Measurements from ENCODE around the gene METTL22.

The METTL22 gene

DNA sequence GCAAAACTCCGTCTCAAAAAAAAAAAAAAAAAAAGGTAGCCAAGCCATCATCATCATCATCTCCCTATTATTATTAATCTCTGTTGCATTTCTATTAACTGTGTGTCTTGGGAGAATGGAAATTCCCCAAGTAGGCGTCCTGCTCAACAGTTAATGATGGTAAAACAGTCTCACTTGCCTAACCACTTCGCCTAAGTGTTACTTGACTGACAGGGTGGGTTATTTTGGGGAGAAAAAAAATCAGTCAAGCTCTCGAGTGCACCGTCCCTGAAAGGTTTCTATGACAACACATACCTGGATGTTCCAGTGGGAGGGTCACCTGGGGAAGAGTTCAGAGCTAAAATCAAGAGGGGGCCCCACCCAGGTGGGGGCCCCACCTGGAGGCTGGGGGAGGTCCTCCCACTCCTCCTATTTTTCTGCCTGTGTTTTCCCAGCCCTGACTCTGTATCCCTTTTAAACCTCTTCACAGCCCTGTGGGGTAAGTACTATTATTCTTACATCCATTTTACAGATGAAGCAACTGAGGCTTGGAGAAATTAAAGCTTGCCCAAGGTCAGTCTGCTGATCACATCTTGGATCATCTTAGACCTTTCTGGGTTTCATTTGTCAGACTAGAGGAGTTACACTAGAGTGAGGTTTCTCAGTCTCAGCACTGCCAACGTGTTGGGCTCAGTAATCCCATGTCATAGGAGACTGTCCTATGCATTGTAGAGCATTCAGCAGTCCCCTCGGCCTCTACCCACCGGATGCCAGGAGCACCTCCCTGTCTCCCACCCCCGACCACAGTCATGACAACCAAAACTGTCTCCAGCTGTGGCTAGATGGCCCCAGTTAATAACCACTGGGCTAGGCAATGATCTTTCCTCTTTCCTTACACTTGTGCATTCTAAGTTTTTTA, 41.9 kb downstream of the METTL22 start:
- in situ Hi-C loops (cut with MboI; ENCODE audit: low sequenced_read_pairs): no loop called here

DNA sequence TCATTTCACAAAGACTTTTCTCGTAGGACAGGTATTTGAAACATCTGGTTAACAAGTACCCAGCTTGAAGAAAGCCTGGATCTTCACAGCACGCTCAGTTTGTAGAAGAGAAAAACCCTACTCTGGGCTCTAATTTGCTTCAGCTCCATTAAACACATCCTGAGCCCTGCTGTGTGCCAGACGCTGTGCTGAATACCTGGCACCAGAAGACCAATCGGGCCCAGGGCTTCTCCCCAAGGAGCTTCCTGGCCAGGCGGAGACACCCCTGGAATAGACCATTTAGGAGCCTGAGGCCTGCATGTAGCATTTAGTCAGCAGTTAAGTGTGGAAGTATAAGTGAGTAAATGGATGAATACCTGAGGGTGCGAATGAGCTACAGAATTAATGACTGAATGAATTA, 44.0 kb downstream of the METTL22 start:
- in situ Hi-C loops (cut with MboI; ENCODE audit: low sequenced_read_pairs): no loop called here

DNA sequence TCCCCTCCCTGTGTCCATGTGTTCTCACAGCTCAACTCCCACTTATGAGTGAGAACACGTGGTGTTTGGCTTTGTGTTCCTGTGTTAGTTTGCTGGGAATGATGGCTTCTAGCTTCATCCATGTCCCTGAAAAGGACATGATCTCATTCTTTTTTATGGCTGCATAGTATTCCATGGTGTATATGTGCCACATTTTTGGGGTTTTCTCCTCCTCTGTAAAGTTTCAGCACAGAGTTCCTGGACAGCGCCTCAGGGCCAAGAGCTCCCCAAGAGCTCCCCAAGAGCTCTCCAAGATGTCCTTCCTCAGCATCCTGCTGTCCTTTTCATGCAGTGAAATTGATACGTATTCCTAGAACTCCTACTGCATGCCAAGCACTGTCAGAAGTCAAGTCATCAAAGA, 46.0 kb downstream of the METTL22 start:
- in situ Hi-C loops (cut with MboI; ENCODE audit: low sequenced_read_pairs): no loop called here

DNA sequence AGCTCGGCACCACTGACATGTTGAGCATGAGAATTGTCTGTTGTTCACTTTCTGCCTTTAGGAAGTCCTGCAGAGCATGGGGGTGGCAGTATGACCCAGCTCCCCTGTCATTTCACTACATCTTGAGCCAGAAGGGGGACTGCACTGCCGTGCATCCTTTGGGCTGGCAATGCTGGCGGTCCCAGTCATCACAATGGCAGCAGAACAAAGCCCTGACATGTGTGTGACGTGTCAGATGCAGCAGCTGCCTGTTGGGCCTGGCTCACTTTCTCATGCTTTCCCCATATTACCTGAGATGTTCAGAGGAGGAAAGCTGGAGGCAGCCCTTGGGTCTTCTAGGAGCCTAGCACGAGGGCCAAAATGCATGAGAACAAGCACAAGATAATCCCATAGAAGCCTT, 46.6 kb downstream of the METTL22 start:
- in situ Hi-C loops (cut with MboI; ENCODE audit: low sequenced_read_pairs): no loop called here

DNA sequence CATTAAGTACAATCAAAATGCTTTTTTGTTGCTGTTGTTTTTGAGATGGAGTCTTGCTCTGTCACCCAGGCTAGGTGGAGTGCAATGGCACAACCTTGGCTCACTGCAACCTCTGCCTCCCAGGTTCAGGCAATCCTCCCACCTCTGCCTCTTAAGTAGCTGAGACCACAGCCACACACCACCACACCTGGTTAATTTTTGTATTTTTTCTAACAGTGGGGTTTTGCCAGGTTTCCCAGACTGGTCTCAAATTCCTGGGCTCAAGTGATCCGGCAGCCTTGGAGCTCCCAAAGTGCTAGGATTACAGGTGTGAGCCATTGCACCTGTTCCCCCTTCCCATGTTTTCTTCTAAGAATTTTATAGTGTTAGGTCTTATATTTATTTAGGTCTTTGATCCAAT, 48.0 kb downstream of the METTL22 start:
- in situ Hi-C loops (cut with MboI; ENCODE audit: low sequenced_read_pairs): no loop called here

DNA sequence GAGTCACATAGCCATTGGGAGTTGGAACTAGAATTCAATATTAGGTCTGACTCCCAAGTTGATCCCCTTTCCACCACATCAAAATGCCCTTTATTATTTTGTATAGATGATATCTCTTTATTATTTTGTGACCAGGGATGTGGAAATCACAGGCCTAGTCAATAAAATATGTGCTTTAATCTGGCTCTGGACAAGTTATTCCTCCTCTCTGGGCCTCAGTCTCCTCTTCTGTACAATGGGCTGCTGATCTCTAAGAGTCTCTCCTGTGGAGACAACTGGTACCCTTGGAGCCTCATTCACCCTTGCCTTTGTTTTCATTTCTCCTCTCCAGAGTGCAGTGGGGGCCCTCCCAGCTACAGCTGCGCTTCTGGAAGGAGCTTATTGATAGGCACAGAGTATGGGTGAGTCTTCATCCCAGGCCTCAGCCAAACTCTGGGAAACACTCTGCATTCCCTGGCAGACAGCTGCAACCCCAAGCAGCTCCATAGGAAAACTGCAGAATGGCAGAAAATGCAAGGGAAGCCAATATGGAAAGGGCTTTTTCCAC, 48.6 kb downstream of the METTL22 start:
- in situ Hi-C loops (cut with MboI; ENCODE audit: low sequenced_read_pairs): no loop called here

DNA sequence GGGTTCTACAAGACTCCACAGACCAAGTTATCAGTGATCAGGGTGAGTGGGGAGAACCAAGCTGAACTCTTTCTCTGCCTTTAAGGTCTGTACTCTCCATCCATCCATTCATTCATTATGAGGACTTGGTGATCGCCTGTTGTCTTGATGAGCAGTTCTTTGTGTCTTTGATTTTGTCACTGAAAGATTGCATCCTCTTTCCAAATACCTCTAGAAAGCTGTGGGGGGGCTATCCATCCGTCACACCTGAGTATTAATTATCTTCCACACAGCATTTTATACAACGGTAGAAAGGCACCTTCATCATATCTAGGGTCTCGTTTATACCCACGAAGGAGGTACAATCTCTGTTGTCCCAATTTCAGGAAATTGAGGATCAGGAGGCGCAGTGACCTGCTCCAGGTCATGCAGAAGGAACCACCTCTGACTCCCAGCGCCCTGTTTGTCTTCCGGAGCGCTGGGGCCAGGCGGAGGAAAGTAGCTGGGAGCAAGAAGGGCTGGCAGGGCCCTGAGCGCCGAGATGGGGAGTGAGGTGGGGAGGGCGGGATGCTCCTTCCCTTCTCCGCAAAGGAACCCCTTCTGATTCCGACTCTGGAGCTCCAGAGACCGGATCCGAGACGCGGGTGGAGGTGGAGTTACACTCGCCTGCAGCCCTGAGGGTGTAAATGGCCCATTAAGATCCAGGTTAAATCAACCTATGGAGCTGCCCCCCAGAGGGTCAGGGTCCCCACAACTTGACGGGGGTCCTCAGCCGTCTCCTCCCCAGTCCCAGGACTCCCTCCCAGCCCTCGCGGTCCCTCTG, 52.3 kb downstream of the METTL22 start:
- in situ Hi-C loops (cut with MboI; ENCODE audit: low sequenced_read_pairs): no loop called here

DNA sequence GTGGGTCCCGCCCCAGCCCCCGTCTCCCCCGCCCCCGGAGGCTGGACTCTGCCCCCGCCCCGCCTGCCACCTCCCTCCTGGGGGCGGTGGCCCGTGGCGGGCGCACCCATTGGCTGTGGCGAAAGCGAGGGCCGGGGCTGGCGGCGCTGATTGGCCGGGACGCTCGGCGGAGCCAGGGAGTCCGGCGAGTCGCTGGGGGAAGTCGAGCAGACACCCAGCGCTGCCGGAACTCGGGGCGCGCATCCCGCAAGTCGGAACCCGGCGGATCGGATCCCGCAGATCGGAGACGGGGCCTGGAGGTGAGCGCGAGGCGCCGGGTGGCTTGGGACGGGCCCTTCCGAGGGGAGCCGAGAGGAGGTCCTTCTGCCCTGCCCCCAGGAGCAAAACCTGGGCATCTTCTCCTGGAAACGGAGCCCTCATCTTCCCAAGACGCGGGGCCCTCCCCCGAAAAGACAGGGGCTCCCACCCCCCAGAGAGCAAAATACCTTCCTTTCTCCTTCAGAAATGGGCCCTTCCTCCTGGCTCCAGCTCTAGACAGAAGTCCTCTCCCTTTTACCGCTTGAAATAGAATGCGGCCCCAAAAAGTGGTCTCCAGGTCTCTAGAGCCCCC, 53.0 kb downstream of the METTL22 start, which contains the start of gene ABAT:
Gene ABAT (plus strand): TSS at position 205 of the 610 bp plus-strand sequence. CDS start 61,123 bp downstream, outside the sequence.
- in situ Hi-C loops (cut with MboI; ENCODE audit: low sequenced_read_pairs): no loop called here

DNA sequence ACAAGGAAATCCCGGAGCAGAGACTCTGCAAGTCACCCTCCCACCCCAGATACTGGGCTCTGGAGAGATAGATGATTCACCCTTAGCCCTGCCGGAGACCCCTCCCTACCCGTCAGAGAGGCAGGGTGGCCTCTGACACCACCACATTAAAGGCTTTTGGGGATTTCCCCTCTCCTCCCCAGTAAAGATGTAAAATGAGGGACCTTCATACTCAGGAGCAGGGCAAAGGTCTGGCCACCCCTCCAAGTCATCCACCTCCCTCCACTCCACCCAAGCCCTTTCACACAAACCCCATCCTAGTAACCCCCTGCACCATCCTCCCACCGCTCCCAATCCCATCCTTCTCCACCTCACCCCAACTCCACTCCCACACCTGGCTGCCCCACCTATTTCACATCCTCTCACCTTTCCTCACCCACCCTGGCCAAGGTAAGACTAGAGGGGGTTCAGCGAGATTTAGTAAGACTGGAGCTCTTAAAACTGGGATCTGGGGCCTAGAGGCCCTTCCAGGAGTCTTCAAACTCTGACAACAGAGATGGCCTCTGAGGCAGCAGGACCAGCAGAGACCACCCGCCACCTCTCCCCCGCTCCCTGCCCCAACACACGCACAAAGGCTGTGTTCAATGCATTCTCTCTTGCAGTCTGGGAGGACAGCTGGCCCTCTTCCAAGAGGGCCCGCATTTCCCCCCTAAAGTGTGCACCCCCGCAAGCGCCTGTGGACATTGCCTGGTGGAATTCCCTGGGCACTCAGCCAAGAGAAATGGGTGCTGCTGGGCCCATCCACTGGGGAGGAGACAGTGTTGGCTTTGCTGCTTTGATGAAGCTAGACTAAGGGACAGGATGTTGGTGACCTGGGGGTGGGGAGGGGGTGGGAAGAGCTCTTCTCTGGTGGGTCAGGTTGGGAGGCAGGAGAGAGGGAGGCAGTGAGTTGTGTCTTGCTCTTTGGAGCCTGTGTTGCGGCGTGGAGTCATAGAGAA, 54.0 kb downstream of the METTL22 start:
- in situ Hi-C loops (cut with MboI; ENCODE audit: low sequenced_read_pairs): no loop called here

DNA sequence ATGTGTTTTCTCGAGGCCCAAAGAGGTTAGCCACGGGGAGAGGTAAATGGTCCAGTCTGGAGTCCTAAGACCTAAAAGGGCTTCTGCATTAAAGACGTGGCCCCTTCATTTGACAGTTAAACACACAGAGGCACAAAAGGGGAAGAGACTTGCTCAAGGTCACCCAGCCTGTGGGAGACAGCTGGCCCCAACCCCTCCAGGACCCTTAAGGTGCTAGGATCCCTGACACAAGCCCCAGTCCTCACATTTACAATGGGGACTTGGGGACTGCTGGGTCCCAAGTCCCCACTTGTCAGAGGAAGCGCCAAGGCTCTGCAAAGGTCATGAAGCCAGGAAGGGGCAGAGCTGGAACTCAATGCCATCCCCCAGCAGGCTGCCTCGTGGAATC, 54.7 kb downstream of the METTL22 start:
- in situ Hi-C loops (cut with MboI; ENCODE audit: low sequenced_read_pairs): no loop called here

DNA sequence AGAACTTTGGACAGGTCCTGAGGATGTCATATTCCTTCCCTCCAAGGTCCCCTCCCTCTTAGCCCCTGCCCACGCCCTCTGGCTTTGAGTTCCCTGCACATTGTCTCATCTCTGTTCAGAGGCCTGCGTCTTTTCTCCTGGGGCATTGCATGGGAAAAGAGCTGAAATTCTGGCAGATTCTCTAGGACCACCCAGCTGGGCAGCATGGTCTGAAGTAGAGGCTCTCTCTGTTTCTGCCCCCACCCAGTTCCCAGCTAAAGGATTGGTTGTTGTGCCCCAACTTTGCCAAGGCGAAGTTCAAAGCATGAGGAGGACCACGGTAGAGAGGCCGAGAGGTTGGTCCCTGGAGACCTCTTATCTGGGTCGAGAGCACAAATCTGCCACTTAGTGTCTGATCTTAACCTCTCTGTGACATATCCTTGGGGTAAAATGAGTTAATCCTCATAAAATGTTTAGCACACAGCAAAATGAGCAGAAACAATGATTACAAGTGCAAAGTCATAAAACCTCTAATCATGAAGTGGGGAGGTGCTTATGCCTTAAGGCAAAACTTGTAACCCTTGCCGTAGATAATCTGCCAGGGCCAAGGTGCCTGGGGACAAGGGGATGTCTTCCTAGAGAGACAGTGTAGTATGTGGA, 55.4 kb downstream of the METTL22 start:
- in situ Hi-C loops (cut with MboI; ENCODE audit: low sequenced_read_pairs): no loop called here

DNA sequence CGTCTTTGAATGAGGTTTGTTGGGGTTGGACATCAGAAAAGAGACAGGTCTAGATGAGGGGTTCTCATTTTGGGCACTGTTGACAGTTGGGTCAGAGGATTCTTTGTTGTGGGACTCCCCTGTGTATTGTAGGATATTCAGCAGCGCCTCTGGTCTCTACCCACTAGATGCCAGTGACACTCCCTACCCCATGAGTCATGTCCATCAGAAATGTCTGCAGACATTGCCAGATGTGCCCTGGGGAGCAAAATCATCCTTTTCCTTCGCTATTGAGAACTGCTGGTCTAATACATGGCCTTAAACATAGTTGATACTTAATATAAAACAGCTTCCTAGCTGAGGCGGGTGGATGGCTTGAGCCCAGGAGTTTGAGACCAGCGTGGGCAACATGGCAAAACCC, 56.0 kb downstream of the METTL22 start:
- in situ Hi-C loops (cut with MboI; ENCODE audit: low sequenced_read_pairs): no loop called here

DNA sequence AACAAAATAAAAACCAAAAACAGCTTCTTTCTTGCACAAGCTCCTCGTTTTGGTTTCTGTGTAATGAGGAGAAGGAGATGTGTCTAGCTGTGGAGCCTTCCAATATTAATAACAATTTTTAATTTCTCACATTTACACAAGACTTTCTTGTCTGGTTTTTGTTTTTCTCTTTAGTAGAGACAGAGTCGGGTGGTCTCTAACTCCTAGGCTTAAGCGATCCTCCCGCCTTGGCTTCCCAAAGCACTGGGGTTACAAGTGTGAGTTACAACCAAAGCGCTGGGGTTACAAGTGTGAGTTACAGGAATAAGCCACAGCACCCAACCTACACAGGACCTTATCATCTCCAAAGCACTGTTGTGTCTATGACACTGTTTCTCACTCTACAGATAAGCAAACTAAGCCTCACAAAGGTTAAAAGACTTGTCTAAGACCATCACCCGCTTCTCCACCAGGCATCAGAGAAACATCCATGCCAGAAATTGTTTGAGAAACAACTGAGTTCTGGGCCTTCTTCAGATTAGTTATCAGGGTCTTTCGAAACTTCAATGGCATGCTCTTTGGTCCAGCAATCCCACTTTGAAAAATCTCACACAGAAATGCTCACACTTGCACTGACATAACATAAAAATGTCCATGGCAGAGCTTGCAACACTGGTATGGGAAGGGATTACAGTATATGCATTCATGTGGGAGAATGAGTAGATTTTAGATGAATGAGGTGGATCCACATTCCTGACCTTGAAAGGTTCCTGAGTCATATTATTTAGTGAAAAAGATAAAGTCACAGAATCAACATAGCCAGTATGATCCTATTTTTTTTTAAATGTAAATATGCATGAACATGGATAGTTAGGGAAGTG, 56.8 kb downstream of the METTL22 start:
- in situ Hi-C loops (cut with MboI; ENCODE audit: low sequenced_read_pairs): no loop called here

DNA sequence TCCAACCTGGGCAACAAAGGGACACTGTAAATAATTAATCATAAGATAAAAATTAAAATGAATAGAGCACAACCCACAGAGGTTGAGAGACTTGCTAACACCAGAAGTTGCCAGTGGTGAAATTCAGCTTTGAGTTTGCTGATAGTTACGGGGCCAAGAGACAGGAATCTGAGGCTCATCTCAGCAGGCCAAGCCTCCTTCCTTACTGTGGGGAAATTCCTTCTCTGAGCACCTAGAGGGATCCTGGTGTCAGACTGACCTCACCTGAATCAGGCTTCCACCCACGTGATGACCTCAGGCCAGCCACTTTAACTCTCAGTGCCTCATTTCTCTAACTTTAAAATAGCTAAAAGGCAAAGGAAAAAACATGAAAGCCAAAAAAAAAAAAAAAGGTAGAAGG, 57.7 kb downstream of the METTL22 start:
- in situ Hi-C loops (cut with MboI; ENCODE audit: low sequenced_read_pairs): no loop called here

DNA sequence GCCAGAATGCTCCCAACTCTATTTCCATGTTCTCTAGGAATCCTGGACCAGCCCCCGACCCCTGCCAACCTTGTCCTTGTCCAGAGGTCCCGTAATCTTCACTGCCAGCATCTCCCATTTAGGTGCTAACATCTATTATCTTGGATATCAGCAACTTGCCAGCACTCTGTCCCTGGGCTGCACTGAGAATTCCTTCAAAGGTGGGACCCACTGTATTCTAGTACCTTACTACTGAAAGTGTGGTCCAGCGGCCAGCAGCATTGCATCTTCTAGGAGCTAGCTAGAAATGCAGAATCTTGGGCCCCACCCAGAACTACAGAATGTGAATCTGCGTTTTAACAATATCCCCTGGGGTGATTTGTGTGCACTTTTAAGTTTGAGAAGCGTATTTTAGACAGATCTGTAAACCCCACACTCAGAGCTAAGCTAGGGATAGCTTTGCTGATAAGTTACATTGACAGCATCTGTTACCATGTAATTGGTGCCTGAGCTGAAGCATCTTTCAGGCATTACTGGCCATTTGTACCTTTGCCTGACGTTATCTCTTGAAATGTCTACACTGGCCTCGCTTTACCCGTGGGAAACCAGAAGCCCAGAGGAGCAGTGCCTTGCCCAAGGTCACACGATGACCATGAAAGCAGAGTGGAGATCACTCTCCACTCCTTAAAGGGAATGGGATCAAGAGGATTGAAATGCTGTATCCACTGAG, 61.2 kb downstream of the METTL22 start:
- in situ Hi-C loops (cut with MboI; ENCODE audit: low sequenced_read_pairs): no loop called here

DNA sequence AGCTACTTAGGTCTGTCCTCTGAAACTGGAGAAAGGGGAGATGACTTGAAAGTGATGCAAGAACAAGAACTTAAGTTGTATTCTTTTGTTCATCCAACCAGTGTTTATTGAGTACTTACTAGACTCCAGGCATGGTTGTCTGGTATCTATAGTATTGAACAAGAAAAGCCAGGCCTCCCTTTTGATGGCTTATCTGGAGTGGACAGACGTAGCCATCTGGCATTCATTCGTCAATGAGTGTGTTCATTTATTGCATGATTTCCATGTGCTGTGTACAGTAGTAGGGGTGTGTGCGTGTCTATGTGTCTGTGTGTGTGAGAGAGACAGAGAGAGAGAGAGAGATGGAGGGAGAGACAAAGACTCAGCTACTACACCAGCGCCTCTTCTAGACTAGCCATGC, 62.1 kb downstream of the METTL22 start:
- in situ Hi-C loops (cut with MboI; ENCODE audit: low sequenced_read_pairs): no loop called here

DNA sequence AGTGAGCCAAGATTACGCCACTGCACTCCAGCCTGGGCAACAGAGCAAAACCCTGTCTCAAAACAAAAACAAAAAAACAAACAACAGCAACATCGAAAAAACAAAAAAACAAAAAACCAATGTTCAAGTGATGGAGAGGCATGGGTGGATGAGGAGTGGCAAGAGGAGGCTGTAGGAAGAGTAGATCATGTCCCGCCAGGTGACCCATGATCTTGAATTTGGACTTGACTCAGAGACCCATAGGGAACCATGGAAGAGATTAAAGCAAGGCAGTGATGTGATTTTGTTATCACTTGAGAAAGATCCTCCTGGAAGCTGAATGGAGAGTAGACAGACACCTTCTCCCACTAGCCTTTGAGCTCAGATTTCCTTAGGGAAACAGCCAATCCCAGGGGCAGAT, 64.1 kb downstream of the METTL22 start:
- in situ Hi-C loops (cut with MboI; ENCODE audit: low sequenced_read_pairs): no loop called here

DNA sequence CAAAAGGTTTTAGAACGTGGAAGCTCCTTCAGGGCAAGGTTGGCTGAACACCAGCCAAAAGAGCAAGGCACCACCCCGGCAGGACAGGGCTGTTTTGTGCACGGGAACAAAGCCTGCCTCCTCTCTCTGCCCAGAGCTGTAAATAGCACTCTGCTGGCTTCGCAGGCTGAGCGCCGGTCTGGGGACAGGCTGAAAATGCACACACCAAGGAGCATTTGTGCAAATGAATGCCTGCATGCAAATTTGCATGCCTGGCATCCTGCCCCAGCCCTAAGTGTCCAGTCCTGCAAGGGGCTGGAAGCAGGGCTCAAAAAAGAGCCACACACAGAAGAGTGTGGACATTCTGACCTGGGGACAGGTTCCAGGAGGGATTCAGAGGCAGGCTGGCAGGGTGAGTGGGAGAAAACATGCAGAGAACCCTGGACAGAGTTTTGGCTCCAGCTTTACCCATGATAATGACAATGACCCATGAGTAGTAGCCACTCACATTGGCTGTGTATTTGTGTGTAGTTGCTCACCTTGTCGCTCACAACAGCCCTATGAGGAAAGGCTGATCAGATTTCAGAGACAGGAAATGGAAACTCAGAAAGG, 64.6 kb downstream of the METTL22 start:
- in situ Hi-C loops (cut with MboI; ENCODE audit: low sequenced_read_pairs): no loop called here
